H1 (cell line): ENCODE measurements around the gene GRIPAP1. TPM values are rescaled to one million over a fixed set of nuclear protein-coding genes. Genes with fewer than 3 reads are reported as not detected.

Experiments
- CTCF ChIA-PET: fragments of 300-600 bp; sonication (Branson Sonifier 250); formaldehyde crosslinking; loops from one replicate; lab custom pipeline; 2021; ENCODE audit not compliant: partially characterized antibody; lab: Charles Lee
- POLR2A ChIA-PET: fragments of 300-600 bp; sonication (Branson Sonifier 250); formaldehyde crosslinking; loops from one replicate; lab custom pipeline; 2021; ENCODE audit warnings: inconsistent platforms; ENCODE audit not compliant: partially characterized antibody; lab: Charles Lee
- DNase-seq, 2 experiments: peaks; one replicate each; pipeline versions ENCODE4 v3.0.0 to v3.0.0-alpha.2; 2010 to 2022; ENCODE audit warnings: low spot score in 2 of 2, low read depth in 1 of 2, mixed read lengths in 1 of 2
- FAIRE-seq: peaks from 2 replicates; lab custom pipeline; 2011; peaks lifted over from hg19 to GRCh38; lab: Jason Lieb, UNC
- H2AFZ ChIP-seq: 2 replicates; pipeline ENCODE4 v1.8.1; 2012; ENCODE audit warnings: low read length, inconsistent platforms
- H2AK5ac ChIP-seq: 2 replicates; pipeline ENCODE4 v1.6.1; 2013; ENCODE audit warnings: low read depth, low read length
- H2BK120ac ChIP-seq: replicated peaks from 2 replicates; pipeline ENCODE3; 2013; ENCODE audit warnings: low read depth, low read length, inconsistent platforms
- H2BK12ac ChIP-seq: 2 replicates; pipeline ENCODE4 v1.6.1; 2013; ENCODE audit warnings: low read depth, low read length
- H2BK15ac ChIP-seq: 2 replicates; pipeline ENCODE4 v1.6.1; 2013; ENCODE audit warnings: low read length
- H2BK20ac ChIP-seq: 2 replicates; pipeline ENCODE4 v1.6.1; 2013; ENCODE audit warnings: low read length
- H2BK5ac ChIP-seq: 2 replicates; pipeline ENCODE4 v1.6.1; 2013; ENCODE audit warnings: low read depth, low read length
- H3K14ac ChIP-seq: 2 replicates; pipeline ENCODE4 v1.6.1; 2013; ENCODE audit warnings: inconsistent platforms; ENCODE audit not compliant: insufficient read length
- H3K18ac ChIP-seq: 2 replicates; pipeline ENCODE4 v1.6.1; 2013; ENCODE audit warnings: low read length; ENCODE audit errors: extremely low read depth
- H3K23ac ChIP-seq: 2 replicates; pipeline ENCODE4 v1.6.1; 2013; ENCODE audit warnings: inconsistent platforms; ENCODE audit not compliant: insufficient read length
- H3K23me2 ChIP-seq: 2 replicates; pipeline ENCODE4 v1.6.1; 2013; ENCODE audit warnings: low read depth, low read length
- H3K27ac ChIP-seq: 2 replicates; pipeline ENCODE4 v1.6.1; 2011; ENCODE audit warnings: low read depth, low read length, inconsistent platforms
- H3K27me3 ChIP-seq, 4 experiments: replicated peaks in 1 of 4; 1 replicate in 1 of 4; 2 replicates in 3 of 4; pipeline versions ENCODE4 v1.6.1 to v1.8.1; 2011 to 2013; ENCODE audit warnings: low read length in 3 of 4, mild to moderate bottlenecking in 3 of 4, inconsistent platforms in 2 of 4, mixed read lengths in 2 of 4, moderate library complexity in 1 of 4; ENCODE audit not compliant: control insufficient read depth in 3 of 4, insufficient read depth in 3 of 4; ENCODE audit errors: extremely low read depth in 1 of 4
- H3K36me3 ChIP-seq, 4 experiments: 2 replicates each; pipeline versions ENCODE4 v1.6.1 to v1.8.1; 2011 to 2013; ENCODE audit warnings: mild to moderate bottlenecking in 4 of 4, low read length in 3 of 4, moderate library complexity in 2 of 4, control low read depth in 1 of 4, inconsistent platforms in 1 of 4; ENCODE audit not compliant: insufficient read depth in 4 of 4, control insufficient read depth in 2 of 4
- H3K4ac ChIP-seq: replicated peaks from 2 replicates; pipeline ENCODE3; 2013; ENCODE audit warnings: low read length, low read depth, mixed read lengths, inconsistent platforms; ENCODE audit not compliant: insufficient read length
- H3K4me1 ChIP-seq, 4 experiments: replicated peaks in 1 of 4; 1 replicate in 1 of 4; 2 replicates in 3 of 4; pipeline versions ENCODE4 v1.6.1 to v1.8.1; 2011 to 2013; ENCODE audit warnings: low read length in 3 of 4, inconsistent platforms in 2 of 4, mixed read lengths in 1 of 4; ENCODE audit not compliant: insufficient read depth in 4 of 4, control insufficient read depth in 3 of 4
- H3K4me2 ChIP-seq, 2 experiments: 2 replicates each; pipeline versions ENCODE4 v1.6.1 to v1.8.1; 2011 to 2013; ENCODE audit warnings: low read depth in 2 of 2, low read length in 2 of 2, control low read depth in 1 of 2, inconsistent platforms in 1 of 2, mild to moderate bottlenecking in 1 of 2; ENCODE audit not compliant: insufficient read depth in 1 of 2
- H3K4me3 ChIP-seq, 4 experiments: fragments of 200-600, 300-600 bp in 1 of 4; sonication (generic), shearing (Covaris generic), sonication (Bioruptor Twin) in 1 of 4; 2 replicates each; pipeline versions ENCODE4 v1.5.1 to v1.8.1; 2011 to 2016; ENCODE audit warnings: low read length in 4 of 4, low read depth in 3 of 4, control low read depth in 2 of 4, inconsistent platforms in 2 of 4, mild to moderate bottlenecking in 2 of 4, mixed read lengths in 1 of 4, moderate library complexity in 1 of 4; ENCODE audit not compliant: insufficient read depth in 2 of 4; ENCODE audit errors: extremely low read depth in 1 of 4
- H3K56ac ChIP-seq: replicated peaks from 2 replicates; pipeline ENCODE3; 2013; ENCODE audit warnings: low read depth, mild to moderate bottlenecking, mixed read lengths, low read length, inconsistent platforms; ENCODE audit not compliant: insufficient read length
- H3K79me1 ChIP-seq: 2 replicates; pipeline ENCODE4 v1.6.1; 2013; ENCODE audit warnings: low read depth, low read length, control low read depth
- H3K79me2 ChIP-seq, 2 experiments: 2 replicates each; pipeline versions ENCODE4 v1.6.1 to v1.8.1; 2012 to 2013; ENCODE audit warnings: low read length in 2 of 2, mild to moderate bottlenecking in 2 of 2, inconsistent platforms in 1 of 2; ENCODE audit not compliant: insufficient read depth in 2 of 2, control insufficient read depth in 1 of 2
- H3K9ac ChIP-seq, 4 experiments: replicated peaks in 1 of 4; 1 replicate in 1 of 4; 2 replicates in 3 of 4; pipeline versions ENCODE4 v1.6.1 to v1.8.1; 2011 to 2013; ENCODE audit warnings: low read depth in 3 of 4, low read length in 3 of 4, control low read depth in 2 of 4, mild to moderate bottlenecking in 2 of 4, moderate library complexity in 2 of 4, inconsistent platforms in 1 of 4; ENCODE audit errors: extremely low read depth in 1 of 4
- H3K9me3 ChIP-seq, 2 experiments: 2 replicates each; pipeline versions ENCODE4 v1.6.1 to v1.8.1; 2012 to 2013; ENCODE audit warnings: mild to moderate bottlenecking in 2 of 2, moderate library complexity in 2 of 2, control low read depth in 1 of 2, inconsistent platforms in 1 of 2, low read depth in 1 of 2, low read length in 1 of 2, mixed read lengths in 1 of 2; ENCODE audit not compliant: insufficient read depth in 2 of 2
- H4K20me1 ChIP-seq, 2 experiments: replicated peaks in 1 of 2; 2 replicates each; pipeline versions ENCODE3 to v1.8.1; 2011 to 2013; ENCODE audit warnings: inconsistent platforms in 2 of 2, low read length in 2 of 2, mild to moderate bottlenecking in 1 of 2; ENCODE audit not compliant: insufficient read depth in 2 of 2, control insufficient read depth in 1 of 2
- H4K5ac ChIP-seq: 2 replicates; pipeline ENCODE4 v1.6.1; 2013; ENCODE audit warnings: low read length, low read depth, mixed read lengths, inconsistent platforms; ENCODE audit not compliant: insufficient read length
- H4K8ac ChIP-seq: 2 replicates; pipeline ENCODE4 v1.8.0; 2013; ENCODE audit warnings: mild to moderate bottlenecking, moderate library complexity, low read length, inconsistent platforms; ENCODE audit not compliant: insufficient read depth; ENCODE audit errors: extremely low read depth
- H4K91ac ChIP-seq: replicated peaks from 2 replicates; pipeline ENCODE3; 2013; ENCODE audit warnings: low read length, mixed read lengths, inconsistent platforms; ENCODE audit not compliant: insufficient read length
- CEBPB ChIP-seq: IDR thresholded peaks from 2 replicates; pipeline ENCODE4 v1.6.1; 2012; ENCODE audit warnings: low read depth, low read length
- CHD2 ChIP-seq: IDR thresholded peaks from 2 replicates; pipeline ENCODE4 v1.6.1; 2012; ENCODE audit warnings: low read length, improper control_type of control experiment
- GABPA ChIP-seq: IDR thresholded peaks from 2 replicates; pipeline ENCODE4 v1.6.1; 2011; ENCODE audit warnings: mild to moderate bottlenecking, low read length, moderate library complexity, borderline replicate concordance; ENCODE audit not compliant: insufficient read depth
- POLR2A ChIP-seq, 2 experiments: IDR thresholded peaks; 1 replicate in 1 of 2; 2 replicates in 1 of 2; pipeline ENCODE4 v1.6.1; 2011; ENCODE audit warnings: low read depth in 2 of 2, low read length in 2 of 2, mild to moderate bottlenecking in 2 of 2; ENCODE audit errors: control extremely low read depth in 1 of 2
- POU5F1 ChIP-seq: IDR thresholded peaks from 2 replicates; pipeline ENCODE4 v1.6.1; 2011; ENCODE audit warnings: low read depth, mild to moderate bottlenecking, low read length, moderate library complexity
- RFX5 ChIP-seq: IDR thresholded peaks from 2 replicates; pipeline ENCODE4 v1.6.1; 2011; ENCODE audit warnings: low read depth, low read length, improper control_type of control experiment, borderline replicate concordance
- SIN3A ChIP-seq, 2 experiments: IDR thresholded peaks in 1 of 2; conservative IDR thresholded peaks in 1 of 2; 2 replicates each; pipeline ENCODE4 v1.6.1; 2011 to 2012; ENCODE audit warnings: low read length in 2 of 2, improper control_type of control experiment in 1 of 2, low read depth in 1 of 2, mild to moderate bottlenecking in 1 of 2
- TBP ChIP-seq: IDR thresholded peaks from 2 replicates; pipeline ENCODE4 v1.6.1; 2011; ENCODE audit warnings: low read depth, low read length, improper control_type of control experiment
- WGBS, 2 experiments: shearing (Covaris generic) in 1 of 2; methylation state at CpG; one replicate each; pipeline versions ENCODE4 v1.1.6 to v1.1.7; 2013 to 2015; ENCODE audit warnings: low lambda C conversion rate in 2 of 2, mixed read lengths in 2 of 2, inconsistent platforms in 1 of 2, low coverage in 1 of 2, missing lambda C conversion rate in 1 of 2; ENCODE audit not compliant: insufficient replicate concordance in 2 of 2, insufficient coverage in 1 of 2, insufficient read length in 1 of 2; ENCODE audit errors: extremely low coverage in 1 of 2, missing lambda C conversion rate in 1 of 2; 5-methylcytosine and 5-hydroxymethylcytosine counted together
- polyA plus RNA-seq, 7 experiments: library from polyadenylated mRNA; depleted of rRNA in 3 of 7; stranded (reverse) in 5 of 7; unstranded in 2 of 7; fragments of >200 nt in 5 of 7; fragments of 200-250 nt in 2 of 7; gene quantifications; 1 replicate in 5 of 7; 2 replicates in 1 of 7; 4 replicates in 1 of 7; pipeline versions ENCODE4 v1.2.1 to v1.2.3, GENCODE V29; 2011 to 2013; ENCODE audit warnings: missing spikeins in 2 of 7, mixed read lengths in 2 of 7
- total RNA-seq: library from RNA; stranded (reverse); fragmentation: NEBNext Ultra II Directional; extraction: Animal tissue kit (Norgen Biotek cat#: 25700); gene quantifications from 2 replicates; pipeline ENCODE4 v1.2.1, GENCODE V29; 2021
- TF ChIP-seq, protein P1 (sequence below): IDR thresholded peaks from 2 replicates; pipeline ENCODE4 v1.6.1; 2012; ENCODE audit warnings: low read length, inconsistent platforms

The GRIPAP1 gene
- total and polyA plus RNA-seq, 2 of the 8 experiments (the other 6 are each of a cell fraction or from before 2014, with no cell fraction given), result 21.6 to 55.9 TPM

DNA sequence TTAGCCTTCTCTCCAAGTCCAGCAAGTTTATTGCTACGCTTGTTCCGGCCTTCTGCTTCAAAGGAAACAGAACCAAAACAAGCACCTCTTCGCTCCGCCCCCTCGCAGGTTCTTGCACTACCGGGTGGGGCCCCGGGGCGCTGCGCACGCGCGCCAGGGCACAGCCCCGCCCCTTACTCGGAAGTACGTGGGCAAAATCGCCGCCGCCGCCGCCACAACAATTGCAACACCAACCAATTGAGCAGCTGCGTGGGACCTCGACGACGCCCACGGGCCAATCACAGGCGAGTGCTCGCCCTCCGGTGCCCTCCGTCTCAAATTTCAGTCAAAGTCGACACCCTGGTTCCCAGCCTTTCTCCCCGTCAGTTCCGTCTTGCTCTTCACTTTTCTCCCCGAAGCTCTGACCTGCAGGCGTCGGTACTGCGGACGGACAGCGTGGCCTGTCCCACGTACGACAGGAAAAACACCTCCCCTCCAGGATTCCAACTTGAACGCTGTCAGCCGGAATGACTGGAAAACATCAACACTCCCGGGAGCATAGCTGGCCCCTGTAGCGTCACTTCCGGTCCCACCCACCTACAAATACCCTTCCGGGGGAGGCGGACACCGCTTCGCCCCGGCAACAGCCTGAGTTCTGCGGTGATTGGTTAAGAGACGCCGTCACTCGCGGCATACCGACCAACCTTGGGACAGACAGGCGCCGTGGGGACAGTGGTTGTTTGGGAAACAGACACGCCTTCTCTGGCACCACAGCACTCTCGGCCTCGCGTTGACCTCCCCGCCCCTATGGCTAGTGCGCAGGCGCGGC lies 44.0 kb downstream of the GRIPAP1 start:
- Histone ChIP-seq H3K23ac (no peak overlapping the region), H3K4ac (no peak overlapping the region), H2BK5ac (peak overlapping the region; percentile 96; the same call in 1 of the 2 replicates), H2BK20ac (no peak overlapping the region), H2BK120ac (no peak overlapping the region), H3K23me2 (peaks cover 4% of the 10 kb centered on the region; the same call in 1 of the 2 replicates), H2AFZ (peak overlapping the region; percentile 98), H4K5ac (peak overlapping the region; percentile 87), H3K9me3 (no peaks in the 10 kb centered on the region), H3K14ac (no peak overlapping the region), H3K4me3 (peak overlapping the region; percentile 80 to 94 (median 91)), H3K9ac (peak overlapping the region in 3 of 4 experiments; percentile 82 to 97 (median 91); a peak in 6 of 7 replicates), H3K18ac (no peak overlapping the region; the same call in none of the 2 replicates), H3K56ac (no peak overlapping the region), H4K20me1 (peaks cover 0 to 2% of the 10 kb centered on the region in 2 experiments), H3K27me3 (no peaks in the 10 kb centered on the region), H4K91ac (no peak overlapping the region), H3K4me2 (peak overlapping the region; percentile 72 to 77), H3K79me1 (peaks cover 7% of the 10 kb centered on the region; the same call in 1 of the 2 replicates), H4K8ac (peak overlapping the region; percentile 95), H2AK5ac (no peak overlapping the region), H2BK12ac (peak overlapping the region; percentile 92; the same call in 1 of the 2 replicates), H3K4me1 (peaks cover 0 to 7% (median 2%) of the 10 kb centered on the region in 4 experiments; a peak in 4 of 7 replicates), H3K36me3 (peaks cover 0 to 13% (median 6%) of the 10 kb centered on the region in 4 experiments; a peak in 6 of 8 replicates), H3K27ac (peak overlapping the region; percentile 97), H3K79me2 (peaks cover 16 to 40% of the 10 kb centered on the region in 2 experiments; a peak in 3 of 4 replicates), H2BK15ac (no peak overlapping the region)
- DNase-seq, result peak; percentile 83 to 88
- CTCF ChIA-PET, result interaction anchor here (2.0 to 2.2 kb wide), 2 partner anchors 9 to 15 kb away, joined by 4 to 15 read pairs; partner anchors contain the start of gene KCND1
- WGBS, 2 experiments, result 1% methylated on average over 24 of the region's 66 CpGs; no CpG with 5 or more reads in 1 of the 2 experiments
- POLR2A ChIA-PET, result interaction anchor here (0.6 to 6.7 kb wide), 12 partner anchors 12 to 882 kb away, joined by 3 to 70 read pairs (median 4); partner anchors contain the start of genes KCND1, PQBP1, SLC35A2 and TIMM17B
- FAIRE-seq, result peak; percentile 90
- TF ChIP-seq POU5F1, result no peak
- peak; percentile 61 for TF ChIP-seq CEBPB
- TF ChIP-seq, protein P1, sequence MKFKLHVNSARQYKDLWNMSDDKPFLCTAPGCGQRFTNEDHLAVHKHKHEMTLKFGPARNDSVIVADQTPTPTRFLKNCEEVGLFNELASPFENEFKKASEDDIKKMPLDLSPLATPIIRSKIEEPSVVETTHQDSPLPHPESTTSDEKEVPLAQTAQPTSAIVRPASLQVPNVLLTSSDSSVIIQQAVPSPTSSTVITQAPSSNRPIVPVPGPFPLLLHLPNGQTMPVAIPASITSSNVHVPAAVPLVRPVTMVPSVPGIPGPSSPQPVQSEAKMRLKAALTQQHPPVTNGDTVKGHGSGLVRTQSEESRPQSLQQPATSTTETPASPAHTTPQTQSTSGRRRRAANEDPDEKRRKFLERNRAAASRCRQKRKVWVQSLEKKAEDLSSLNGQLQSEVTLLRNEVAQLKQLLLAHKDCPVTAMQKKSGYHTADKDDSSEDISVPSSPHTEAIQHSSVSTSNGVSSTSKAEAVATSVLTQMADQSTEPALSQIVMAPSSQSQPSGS, result no peak
- TF ChIP-seq CHD2, result peak; percentile 54
- peak; percentile 20 to 66; a peak in 1 of 4 replicates for TF ChIP-seq SIN3A (conservative IDR thresholded peaks at IDR 0.05 in 1 of 2, IDR thresholded peaks at IDR 0.05 in 1 of 2; ENCODE audit: low read depth in 1 of 2, low read length in 2 of 2)
- TF ChIP-seq TBP, result peak; percentile 65; the same call in 1 of the 2 replicates
- TF ChIP-seq RFX5, result peak; percentile 69
- TF ChIP-seq GABPA, result peak; percentile 76; the same call in 1 of the 2 replicates
- peak in 1 of 2 experiments; percentile 65; a peak in 2 of 3 replicates for TF ChIP-seq POLR2A (IDR thresholded peaks at IDR 0.05; ENCODE audit: control extremely low read depth in 1 of 2, low read depth in 2 of 2, low read length in 2 of 2)
